GM21360 (cell line): ENCODE data around the gene SIM1.
A peak's percentile ranks its signal among the peaks of the same experiment; 100 is the strongest.

Experiments
- ATAC-seq: cut with Tn5 transposase; IDR thresholded peaks from one replicate; pipeline ENCODE4 v1.9.1; 2021; ENCODE audit warnings: mild to moderate bottlenecking, moderate library complexity; ENCODE audit not compliant: unreplicated experiment

Gene SIM1, protein sequence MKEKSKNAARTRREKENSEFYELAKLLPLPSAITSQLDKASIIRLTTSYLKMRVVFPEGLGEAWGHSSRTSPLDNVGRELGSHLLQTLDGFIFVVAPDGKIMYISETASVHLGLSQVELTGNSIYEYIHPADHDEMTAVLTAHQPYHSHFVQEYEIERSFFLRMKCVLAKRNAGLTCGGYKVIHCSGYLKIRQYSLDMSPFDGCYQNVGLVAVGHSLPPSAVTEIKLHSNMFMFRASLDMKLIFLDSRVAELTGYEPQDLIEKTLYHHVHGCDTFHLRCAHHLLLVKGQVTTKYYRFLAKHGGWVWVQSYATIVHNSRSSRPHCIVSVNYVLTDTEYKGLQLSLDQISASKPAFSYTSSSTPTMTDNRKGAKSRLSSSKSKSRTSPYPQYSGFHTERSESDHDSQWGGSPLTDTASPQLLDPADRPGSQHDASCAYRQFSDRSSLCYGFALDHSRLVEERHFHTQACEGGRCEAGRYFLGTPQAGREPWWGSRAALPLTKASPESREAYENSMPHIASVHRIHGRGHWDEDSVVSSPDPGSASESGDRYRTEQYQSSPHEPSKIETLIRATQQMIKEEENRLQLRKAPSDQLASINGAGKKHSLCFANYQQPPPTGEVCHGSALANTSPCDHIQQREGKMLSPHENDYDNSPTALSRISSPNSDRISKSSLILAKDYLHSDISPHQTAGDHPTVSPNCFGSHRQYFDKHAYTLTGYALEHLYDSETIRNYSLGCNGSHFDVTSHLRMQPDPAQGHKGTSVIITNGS

DNA sequence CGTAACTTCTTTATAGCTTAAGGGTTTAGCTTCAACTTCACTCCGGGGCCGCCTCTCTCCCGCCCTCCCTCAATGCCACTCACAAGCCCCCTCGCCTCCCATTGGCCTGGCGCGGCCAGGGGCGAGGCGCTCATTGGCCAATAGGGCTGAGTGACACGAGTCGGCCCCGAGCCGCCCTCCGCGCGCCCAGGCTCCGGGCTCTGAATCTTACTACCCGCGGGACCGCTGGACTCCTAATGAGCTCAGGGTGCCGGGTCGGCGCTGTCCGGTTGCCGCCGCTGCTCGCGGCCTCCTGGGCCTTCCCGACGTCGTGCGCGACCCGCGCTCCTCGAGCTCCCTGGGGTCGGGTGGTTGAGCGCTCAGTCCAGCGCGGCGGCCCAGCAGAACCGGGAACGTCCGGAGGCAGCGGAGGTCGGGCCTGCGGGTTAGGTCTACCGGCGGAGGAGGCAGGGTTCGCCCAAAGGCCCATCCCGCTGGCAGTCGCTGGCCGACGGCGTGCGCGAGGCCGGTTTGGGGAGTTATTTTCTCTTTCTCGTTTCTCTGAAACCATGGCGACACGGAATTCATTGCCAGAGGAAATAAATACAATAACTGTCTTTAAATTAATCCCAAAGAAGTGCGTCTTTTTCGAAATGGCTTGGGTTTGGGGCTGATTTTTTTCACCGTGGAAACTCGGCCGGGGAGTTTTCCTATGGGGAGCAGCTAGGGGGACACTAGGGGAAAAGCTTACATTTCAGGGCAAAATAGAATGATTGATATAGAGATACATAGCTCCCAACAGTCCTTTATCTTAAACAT is at the start of gene SIM1:
SIM1 (minus strand) TSS at position 19 of the 798 bp plus-strand sequence. CDS start 1,453 bp downstream, outside the sequence.
- peak; percentile 92 for ATAC-seq

DNA sequence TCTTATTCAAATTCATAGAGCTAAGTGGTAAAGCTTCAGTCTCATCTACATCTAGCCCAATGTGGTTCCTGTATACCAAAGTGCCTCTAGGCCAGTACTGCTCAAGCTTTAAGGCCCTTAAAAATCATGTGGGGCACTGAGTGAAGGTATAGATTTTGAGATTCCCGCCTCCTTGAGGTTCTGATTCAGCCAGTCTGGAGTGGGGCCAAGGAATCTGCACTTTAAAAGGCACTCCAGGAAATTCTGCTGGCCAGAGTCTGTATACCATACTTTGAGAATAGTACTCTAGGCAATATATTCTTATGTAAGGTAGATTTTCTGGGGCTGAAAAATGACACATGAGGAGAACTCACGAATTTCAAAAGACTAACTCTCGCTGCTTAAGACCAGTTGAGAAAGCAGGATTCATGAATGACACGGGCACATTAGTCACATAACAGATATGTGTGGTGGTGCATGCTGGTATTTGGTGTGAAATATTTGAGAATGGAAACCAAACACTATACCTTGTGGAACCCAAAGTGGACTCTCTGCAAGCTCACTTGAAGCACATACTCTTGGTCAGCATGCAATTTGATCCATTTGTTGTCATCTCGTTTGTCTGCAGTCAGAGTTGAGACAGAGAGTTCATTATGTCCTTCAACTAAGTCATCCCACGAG is 47.6 kb upstream of the SIM1 start:
- no peak for ATAC-seq

DNA sequence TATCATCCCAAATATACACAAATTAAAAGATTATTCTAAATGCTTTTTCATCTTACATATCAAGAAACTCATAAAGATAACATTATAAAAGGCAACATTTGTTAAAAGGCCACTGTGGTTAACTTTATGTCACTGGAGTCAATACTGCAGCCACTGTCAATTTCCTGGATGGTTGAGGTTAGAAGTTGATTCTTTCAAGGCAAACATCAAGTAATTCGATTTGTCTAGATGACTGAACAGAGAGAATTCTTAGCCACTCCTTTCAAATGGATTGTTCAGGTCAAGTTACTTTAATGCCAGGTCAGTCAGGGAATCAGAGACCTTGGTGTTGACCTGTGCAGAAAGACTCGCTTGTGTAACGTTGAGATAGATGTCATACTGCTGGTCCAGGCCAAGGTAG is 44.4 kb upstream of the SIM1 start:
- ATAC-seq = no peak

DNA sequence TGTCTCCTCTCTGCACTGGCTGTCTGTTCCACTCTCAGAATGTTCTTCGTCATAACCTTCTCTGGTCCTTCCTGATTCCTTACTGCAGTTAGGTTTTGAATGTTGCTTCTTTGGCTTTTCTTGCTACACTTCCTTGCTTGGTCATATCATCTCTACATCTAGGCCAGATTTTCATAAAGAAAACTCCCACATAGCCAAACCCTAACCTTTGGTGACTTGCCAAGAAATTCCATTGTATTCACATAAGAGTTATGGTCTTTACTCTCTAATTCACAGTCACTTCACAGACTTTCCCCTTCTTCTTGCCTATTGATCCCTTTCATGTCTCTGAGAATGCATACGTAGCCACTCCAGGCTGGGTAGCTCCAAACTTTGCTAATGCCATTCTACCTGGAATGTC is 41.9 kb upstream of the SIM1 start:
- ATAC-seq = no peak

DNA sequence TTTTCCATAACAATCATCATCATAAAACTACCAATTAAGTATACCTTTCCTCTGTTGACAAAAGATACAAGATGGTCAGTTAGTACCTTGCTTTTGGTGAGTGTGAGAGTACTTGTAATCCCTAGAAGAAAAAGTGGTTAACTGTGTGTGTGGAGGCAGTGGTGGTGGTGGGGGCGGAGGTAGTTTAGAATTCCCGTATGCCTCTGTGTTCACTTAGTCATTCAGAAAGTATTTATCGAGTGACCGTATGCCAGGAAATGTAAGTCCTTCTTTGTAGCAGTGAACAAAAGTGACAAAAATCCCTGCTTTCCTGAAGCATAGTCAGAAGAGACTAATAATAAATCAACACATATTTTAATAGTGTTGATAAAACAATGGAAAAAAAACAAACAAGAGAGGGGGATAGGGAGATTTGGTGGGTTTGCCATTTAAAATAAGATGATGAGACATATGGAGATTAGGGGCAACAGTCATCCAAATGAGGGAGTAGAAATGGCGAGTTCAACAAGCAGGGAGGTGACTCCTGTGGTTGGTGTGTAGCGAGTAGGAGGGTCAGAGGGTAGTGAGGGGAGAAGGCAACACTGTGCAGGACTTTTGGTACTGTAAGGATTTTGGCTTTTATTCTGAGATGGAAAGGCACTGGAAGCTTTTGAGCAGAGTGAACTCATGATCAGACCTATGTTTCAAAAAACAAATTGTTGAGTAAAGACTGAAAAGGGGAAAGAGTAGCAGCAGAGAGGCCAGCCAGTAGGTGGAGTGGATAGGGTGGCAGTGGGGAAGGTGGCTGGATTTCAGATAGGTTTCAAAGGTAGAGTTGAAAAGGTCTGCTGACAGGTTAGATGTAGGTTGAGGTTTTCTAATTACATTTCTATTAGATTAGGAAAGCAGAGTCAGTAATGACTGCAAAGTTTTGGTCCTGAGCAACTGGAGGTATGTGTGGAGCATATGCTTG is 40.3 kb upstream of the SIM1 start:
- peak; percentile 58 for ATAC-seq

DNA sequence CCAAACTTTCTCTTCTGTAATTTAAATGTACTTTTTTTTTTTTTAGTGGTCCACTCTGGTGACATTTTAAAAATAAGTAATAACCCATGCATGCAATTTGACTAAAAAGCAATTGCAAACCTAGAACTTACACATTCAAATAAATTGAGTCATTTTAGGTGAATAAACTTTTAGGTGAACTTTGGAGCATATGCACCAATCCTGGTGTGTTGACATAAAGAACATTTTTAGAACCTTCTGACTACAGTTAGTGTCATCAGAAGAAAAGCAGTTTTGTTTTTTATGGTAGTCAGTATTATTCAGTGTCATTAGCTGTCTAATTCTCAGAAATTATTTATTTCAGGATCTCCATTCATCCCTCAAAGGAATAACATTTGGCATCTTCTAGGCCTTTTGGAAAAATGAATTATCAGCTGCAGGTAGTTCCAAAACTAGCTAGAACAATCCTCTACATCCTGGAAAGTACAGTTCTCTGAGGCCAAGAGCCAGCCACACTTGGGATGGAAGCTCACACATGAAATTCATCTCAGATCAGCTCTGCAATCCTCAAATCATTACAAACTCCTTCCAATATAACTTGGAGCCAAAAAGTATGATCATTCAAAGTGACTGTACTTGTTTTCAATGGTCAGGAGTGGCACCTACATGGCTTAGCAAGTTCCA is 38.5 kb upstream of the SIM1 start:
- ATAC-seq = no peak

DNA sequence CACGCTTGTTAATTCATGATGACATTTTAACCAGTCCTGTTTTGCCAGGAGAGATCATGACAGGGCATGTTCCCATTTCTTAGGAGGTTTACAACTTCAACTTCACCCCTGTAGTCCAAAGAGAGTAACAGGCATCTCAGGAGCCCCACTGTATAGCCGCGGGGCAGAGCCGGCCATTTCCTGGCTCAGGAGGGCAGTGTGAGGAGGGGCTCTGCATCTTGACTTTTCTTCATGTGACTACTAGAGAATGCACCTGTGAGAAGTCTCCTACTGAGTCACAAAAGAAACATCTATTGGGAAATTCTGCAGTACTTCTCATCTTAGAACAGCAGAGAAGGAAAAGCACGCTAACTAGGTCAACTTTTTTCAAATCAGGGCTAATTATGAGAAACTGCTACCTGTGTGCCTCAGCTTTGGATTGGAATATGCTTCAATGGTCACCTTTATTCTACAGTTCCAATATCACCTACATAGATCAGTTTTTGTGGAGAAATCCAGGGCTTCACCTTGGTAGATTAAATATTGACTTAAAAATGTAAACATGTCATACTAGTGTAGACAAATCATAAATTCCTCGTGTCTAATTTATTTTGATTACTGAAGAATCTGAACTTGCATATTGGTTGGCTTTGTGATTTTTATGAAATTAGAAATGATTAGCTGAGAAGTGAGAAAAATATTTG is 28.6 kb upstream of the SIM1 start:
- no peak for ATAC-seq

DNA sequence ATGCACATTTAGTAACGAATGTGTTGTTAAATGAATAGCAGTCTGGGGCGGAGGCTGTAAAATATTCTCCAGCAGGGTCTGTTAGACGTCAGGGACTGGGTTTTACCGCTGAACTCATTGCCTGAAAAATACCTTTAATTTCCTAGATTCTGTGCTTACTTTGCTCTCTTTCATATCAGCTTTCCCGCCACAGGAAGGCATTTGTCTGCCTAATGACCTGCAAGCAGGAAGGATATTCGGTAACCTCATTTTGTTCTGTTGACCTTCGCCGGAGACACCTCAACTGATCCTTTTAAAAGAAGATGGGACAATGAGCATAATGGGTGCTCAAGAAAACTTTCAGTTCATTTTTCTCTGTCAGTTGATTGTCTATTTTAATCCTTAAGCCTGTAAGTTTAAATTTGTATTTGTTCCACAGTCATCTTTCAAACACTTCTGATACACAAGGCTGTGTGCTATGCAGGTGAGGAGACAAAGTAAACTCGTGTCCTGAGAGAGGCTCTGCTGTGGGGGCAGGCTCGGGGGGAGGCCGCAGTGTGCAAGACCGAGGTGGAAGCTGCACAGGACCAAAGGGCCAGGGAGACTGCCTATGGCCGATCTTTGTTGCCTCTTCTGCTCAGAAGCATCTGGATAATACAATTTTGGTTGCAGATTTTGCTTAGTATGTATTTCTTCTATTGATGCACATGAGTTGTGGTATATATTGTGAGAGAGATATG is 27.4 kb upstream of the SIM1 start:
- no peak for ATAC-seq

DNA sequence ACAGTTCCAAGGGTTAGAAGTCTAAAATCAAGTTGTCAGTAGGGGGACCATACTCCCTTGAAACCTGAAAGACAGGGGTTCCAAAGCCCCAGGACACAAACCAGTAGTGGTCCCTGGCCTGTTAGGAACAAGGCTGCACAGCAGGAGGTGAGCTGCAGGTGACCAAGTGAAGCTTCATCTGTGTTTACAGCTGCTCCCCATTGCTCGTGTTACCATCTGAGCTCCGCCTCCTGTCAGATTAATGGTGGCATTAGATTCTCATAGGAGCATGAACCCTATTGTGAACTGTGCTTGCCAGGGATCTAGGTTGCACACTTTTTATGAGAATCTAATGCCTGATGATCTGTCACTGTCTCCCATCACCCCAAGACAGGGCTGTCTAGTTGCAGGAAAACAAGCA is 25.3 kb upstream of the SIM1 start:
- ATAC-seq = no peak

DNA sequence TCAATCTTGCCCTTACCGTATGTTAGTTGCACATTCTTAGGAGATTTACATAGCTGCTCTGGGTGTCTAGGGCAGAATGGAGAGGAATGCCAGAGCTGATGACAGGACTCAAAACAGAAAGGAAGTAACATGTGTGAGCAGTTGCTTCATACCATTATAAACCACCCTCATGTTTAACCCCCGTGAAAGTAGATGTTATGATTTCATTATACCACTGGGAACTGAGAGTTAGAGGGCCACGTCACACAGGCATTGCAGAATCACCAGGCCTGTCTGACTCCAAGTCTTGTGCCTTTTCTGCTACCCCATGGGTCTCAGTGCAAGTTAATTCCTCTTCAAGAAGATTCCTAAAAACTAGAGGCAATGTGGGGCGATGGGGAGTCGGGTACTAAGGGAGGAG is 23.5 kb upstream of the SIM1 start:
- peak; percentile 54 for ATAC-seq

DNA sequence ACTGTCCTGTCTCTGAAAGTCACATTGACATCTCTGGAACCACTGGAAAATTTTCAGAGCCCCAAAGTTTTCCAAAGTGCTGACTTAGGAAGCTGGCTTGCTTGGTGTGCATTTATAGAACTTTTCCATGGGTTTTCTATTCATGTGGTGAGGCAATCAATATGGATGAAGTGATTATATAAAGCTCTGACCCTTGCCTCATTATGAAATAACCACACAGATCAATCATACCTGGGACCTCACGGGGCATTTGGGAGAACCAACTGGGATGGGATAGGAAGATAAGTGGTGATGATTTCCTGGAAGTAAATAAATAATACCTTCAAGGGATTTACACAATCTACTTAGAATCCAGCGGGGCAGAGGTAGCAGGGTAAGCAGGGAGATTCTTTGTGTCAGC is 22.9 kb upstream of the SIM1 start:
- no peak for ATAC-seq

DNA sequence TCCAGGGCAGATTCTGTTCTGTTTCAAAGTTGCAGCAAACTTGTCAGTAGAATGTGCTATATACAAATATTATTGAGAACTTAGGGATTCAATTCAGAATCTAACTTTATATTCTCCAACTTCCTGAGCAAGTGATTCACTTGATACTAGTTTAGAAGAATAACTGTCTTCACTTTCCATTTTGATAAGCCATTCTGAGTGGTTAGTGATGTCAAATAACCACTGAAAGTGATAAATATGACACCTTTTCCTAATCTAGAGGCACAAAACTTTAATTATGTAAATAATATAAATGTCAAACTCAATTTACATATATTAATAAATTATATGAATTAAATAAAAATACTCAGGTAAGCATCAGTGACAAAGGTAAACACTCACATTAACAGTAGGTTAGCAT is 20.5 kb upstream of the SIM1 start:
- ATAC-seq = no peak

DNA sequence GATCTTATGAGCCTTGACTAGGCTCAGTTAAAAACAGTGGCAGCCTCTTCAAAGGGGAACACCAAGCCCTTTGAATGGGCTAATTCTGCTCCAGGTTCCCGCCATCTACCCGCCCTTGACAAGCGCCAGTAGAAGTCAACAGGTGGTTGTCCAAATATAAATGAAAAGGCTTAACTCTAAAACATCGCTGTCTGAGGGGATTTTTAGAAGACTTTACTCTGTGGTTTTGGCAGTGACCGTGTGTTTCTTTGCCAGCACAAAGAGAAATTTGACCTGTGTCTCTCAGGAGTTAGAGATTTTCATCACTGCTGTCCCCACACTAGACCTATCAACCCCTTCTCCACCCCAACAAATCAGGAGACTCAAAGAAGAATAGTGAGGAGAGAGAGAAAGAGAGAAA is 19.8 kb upstream of the SIM1 start:
- no peak for ATAC-seq

DNA sequence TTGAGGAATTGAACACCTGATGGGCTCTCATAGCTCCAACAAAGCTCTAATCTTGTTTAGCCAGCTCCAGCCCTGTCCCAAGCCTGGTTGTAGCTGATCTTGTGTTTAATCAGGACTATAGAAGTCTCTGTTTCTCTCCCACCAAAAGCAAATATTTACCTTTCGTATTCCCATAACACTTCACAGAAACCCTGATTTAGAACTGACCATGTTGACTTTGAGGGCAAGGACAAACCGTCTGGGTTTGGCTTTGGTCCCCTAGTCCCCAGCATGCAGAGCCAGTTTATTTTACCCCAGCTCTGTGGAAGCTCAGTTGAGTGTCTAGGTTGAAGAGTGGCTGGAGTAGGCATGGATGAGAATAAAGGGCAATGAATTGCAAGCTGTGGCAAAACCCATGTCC is 18.0 kb upstream of the SIM1 start:
- ATAC-seq = no peak

DNA sequence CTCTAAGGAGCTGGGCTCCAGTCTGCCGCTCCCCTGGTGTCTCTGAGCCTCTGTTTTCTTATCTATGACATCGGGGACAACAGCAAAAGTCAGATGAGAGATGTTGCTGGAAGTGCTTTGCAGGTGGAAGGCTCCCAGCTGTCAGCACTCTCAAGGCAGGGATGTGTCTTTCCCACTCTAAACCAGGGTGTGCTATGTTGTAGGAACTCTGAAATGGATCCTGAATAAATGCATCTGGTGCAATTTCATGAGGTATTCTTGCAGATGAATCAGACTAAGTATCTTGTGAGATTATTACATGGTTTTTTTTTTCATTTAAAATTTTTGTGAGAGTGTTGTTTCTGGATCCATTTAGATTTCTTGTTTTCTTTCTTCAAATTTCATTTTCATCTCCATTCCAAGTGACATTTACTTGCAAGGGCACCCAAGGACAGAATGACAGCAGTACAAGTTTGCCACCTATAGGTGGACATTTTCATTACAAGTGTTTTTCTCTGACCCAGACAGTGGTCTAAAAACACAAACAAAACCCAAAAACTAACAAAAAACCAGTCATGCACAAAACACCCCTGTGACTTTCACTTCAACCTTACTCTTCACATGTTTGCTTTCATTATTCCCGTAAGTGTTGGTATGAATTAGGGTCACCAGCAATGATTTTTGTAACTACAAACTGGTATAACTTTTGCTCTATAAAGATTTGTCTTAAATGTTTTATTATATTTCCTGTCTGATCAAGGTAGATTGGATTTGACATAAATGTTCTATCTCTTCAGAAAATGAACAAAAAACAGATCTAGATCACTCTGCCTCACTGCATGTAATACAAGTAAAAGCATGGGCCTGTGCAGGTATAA is 14.7 kb upstream of the SIM1 start:
- ATAC-seq = peak; percentile 59

DNA sequence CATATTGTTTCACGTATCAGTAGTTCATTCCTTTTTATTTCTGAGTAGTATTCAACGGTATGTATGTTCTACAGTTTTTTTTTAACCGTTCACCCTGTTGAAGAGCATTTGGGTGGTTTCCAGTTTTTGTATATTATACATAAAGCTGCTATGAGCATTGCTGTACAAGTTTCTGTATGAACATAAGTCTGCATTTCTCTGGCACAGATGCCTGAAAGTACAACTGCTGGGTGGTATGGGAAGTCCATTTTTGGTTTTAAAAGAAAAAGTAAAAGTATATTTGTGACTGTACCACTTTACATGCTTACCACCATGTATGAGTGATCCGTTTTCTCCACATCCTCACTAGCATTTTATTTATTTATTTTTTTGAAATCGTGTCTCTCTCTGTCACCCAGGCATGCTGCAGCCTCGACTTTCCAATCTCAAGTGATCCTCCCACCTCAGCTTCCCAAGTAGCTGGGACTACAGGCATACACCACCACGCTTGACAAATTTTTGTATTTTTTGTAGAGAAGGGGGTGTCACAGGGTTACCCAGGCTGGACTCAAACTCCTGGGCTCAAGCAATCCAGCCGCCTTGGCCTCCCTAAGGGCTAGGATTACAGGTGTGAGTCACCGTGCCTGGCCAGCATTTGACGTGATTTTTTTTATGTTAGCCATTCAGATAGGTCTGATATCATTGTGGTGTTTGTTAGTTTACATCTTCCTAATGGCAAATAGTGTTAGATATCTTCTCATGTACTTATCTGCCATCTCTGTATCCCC is 11.0 kb upstream of the SIM1 start:
- ATAC-seq = peak; percentile 65
